PFSK-1 (cell line): ENCODE data around the gene PROSER2.

Experiments
- FOXP2 ChIP-seq: optimal IDR thresholded peaks from 2 replicates; pipeline ENCODE3; 2011; ENCODE audit warnings: borderline replicate concordance, control low read depth, inconsistent platforms; ENCODE audit not compliant: insufficient read depth; ENCODE audit errors: extremely low read length, extremely low read depth
- POLR2AphosphoS5 ChIP-seq: IDR thresholded peaks from 2 replicates; pipeline ENCODE4 v1.6.1; 2012; ENCODE audit warnings: low read depth, mild to moderate bottlenecking, control low read depth, low read length, moderate library complexity
- SIN3A ChIP-seq: IDR thresholded peaks from 2 replicates; pipeline ENCODE4 v1.6.1; 2012; ENCODE audit warnings: mild to moderate bottlenecking, low read length, moderate library complexity, borderline replicate concordance; ENCODE audit not compliant: insufficient read depth
- TAF1 ChIP-seq: IDR thresholded peaks from 2 replicates; pipeline ENCODE4 v1.6.1; 2012; ENCODE audit warnings: low read length, control low read depth, borderline replicate concordance; ENCODE audit not compliant: insufficient read depth
- TF ChIP-seq, protein P1 (sequence below), 2 experiments: IDR thresholded peaks; 2 replicates each; pipeline versions ENCODE4 v1.6.1 to v1.8.0; 2011 to 2012; ENCODE audit warnings: low read depth in 2 of 2, low read length in 2 of 2, control low read depth in 1 of 2, inconsistent platforms in 1 of 2, mild to moderate bottlenecking in 1 of 2, moderate library complexity in 1 of 2; ENCODE audit not compliant: insufficient read depth in 1 of 2

Gene PROSER2

DNA sequence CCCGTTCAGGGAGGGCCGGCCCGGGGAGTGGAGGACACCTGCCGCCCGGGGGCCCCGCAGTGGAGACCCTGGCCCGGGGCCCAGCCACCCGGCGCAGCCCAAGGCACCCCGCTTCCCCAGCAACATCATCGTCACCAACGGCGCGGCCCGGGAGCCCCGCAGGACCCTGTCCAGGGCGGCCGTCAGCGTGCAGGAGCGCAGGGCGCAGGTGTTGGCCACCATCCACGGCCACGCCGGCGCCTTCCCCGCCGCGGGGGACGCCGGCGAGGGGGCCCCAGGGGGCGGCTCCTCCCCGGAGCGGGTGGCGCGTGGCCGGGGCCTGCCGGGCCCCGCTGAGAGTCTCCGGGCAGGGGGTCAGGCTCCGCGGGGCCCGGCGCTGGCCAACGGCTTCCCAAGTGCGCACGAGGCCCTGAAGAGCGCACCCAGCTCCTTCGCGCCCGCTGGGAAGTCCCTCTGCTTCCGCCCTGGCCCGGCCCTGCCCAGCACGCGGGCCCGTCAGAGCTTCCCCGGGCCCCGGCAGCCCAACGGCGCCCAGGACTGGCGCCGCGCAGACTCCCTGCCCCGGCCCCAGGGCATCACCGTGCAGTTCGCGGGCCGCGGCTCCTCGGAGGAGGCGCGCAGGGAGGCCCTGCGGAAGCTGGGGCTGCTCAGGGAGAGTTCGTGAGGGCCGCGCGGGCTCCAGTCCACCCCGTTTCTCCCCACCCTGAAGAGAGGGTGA lies 46.7 kb downstream of the PROSER2 start:
- TF ChIP-seq FOXP2 = no peak
- TF ChIP-seq POLR2AphosphoS5 = no peak
- TF ChIP-seq SIN3A = no peak
- TF ChIP-seq, protein P1, sequence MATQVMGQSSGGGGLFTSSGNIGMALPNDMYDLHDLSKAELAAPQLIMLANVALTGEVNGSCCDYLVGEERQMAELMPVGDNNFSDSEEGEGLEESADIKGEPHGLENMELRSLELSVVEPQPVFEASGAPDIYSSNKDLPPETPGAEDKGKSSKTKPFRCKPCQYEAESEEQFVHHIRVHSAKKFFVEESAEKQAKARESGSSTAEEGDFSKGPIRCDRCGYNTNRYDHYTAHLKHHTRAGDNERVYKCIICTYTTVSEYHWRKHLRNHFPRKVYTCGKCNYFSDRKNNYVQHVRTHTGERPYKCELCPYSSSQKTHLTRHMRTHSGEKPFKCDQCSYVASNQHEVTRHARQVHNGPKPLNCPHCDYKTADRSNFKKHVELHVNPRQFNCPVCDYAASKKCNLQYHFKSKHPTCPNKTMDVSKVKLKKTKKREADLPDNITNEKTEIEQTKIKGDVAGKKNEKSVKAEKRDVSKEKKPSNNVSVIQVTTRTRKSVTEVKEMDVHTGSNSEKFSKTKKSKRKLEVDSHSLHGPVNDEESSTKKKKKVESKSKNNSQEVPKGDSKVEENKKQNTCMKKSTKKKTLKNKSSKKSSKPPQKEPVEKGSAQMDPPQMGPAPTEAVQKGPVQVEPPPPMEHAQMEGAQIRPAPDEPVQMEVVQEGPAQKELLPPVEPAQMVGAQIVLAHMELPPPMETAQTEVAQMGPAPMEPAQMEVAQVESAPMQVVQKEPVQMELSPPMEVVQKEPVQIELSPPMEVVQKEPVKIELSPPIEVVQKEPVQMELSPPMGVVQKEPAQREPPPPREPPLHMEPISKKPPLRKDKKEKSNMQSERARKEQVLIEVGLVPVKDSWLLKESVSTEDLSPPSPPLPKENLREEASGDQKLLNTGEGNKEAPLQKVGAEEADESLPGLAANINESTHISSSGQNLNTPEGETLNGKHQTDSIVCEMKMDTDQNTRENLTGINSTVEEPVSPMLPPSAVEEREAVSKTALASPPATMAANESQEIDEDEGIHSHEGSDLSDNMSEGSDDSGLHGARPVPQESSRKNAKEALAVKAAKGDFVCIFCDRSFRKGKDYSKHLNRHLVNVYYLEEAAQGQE (IDR thresholded peaks at IDR 0.05; ENCODE audit: insufficient read depth in 1 of 2, low read depth in 2 of 2, low read length in 2 of 2) = no peak

DNA sequence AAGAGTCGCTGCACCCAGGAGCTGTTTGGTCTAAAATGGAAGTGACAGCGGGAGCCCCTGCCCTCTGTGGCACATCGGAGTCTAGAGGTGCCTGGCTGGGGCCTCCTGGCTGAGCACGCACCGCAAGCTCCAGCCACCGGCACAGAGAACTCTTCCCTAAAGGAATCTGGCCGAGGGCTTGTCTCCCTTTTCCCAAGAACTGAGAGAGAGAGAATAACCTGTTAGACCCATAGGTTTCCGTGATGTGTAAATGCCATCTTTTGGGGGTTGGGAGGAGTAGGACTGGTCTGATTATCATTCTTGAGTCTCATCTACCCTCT lies 47.3 kb downstream of the PROSER2 start:
- TF ChIP-seq TAF1 (no peak), SIN3A (no peak), FOXP2 (no peak), POLR2AphosphoS5 (no peak)
- TF ChIP-seq, protein P1 (IDR thresholded peaks at IDR 0.05; ENCODE audit: insufficient read depth in 1 of 2, low read depth in 2 of 2, low read length in 2 of 2) = no peak

DNA sequence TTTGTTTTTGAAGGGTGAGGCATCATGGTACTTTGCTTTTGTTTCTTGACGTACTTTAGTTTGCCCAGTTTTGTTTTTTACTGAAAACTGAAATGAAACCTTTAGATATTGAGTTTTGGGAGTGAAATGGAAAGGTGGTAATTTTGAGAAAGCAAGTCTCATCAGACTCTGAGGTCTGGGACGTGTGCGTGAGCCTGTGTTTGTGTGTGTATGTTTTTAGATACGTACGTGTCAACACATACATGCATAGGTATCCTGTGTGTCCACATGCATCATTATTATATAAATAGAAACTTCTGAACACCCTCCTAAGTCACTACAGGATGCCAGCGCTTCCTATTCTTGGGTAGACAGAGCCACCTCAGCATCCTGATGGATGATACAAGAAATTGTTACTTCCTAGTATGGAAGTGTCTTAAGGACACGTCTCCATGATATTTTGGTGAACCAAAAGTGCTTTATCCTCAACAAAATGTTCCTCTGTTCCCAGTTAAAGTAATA lies 47.8 kb downstream of the PROSER2 start:
- TF ChIP-seq, protein P1 (IDR thresholded peaks at IDR 0.05; ENCODE audit: insufficient read depth in 1 of 2, low read depth in 2 of 2, low read length in 2 of 2) = no peak
- TF ChIP-seq SIN3A (no peak), FOXP2 (no peak), POLR2AphosphoS5 (no peak), TAF1 (no peak)

DNA sequence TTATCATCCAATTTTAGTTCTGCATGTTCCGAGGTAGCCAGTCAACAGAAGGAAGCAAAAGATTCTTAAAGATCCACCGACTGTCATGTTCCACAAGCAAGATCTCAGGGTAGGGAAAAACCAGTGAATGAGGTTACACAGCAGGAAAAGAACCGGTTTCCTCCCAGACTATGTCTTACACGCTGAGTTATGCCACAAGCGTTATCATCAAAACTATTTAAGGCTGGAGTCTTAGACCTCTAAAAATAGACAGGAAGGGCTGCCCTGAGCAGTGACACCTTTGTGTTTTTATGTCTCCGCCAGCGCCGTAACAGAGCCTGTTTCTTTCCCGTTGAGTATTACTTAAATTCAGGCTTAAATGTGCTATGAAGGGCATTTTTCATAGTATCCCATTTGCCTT lies 48.3 kb downstream of the PROSER2 start:
- TF ChIP-seq POLR2AphosphoS5 (no peak), TAF1 (no peak), FOXP2 (no peak)
- TF ChIP-seq, protein P1 (IDR thresholded peaks at IDR 0.05; ENCODE audit: insufficient read depth in 1 of 2, low read depth in 2 of 2, low read length in 2 of 2) = no peak
